CD4-positive, alpha-beta memory T cell (primary cell): Measurements from ENCODE around the gene PDCD4. TPM values are rescaled to one million over a fixed set of nuclear protein-coding genes. Genes with fewer than 3 reads are reported as not detected.
A peak's percentile ranks its signal among the peaks of the same experiment; 100 is the strongest.

Source experiments
- CTCF ChIA-PET: fragments of 350-600 bp; sonication (Branson Sonifier 250); formaldehyde crosslinking; loops from one replicate; lab custom pipeline; 2021; ENCODE audit warnings: inconsistent platforms; ENCODE audit not compliant: partially characterized antibody; lab: Charles Lee
- POLR2A ChIA-PET: fragments of 350-600 bp; sonication (Branson Sonifier 250); formaldehyde crosslinking; loops from one replicate; lab custom pipeline; 2021; ENCODE audit not compliant: partially characterized antibody; lab: Charles Lee
- DNase-seq, 5 donors: peaks; one replicate each; pipeline versions ENCODE4 v3.0.0 to v3.0.0-alpha.2; 2020 to 2022; ENCODE audit warnings: mixed read lengths in 1 of 5
- H3K27ac ChIP-seq: one replicate; pipeline ENCODE4 v1.7.0; 2013; ENCODE audit warnings: low read depth, low read length
- H3K27me3 ChIP-seq: 2 replicates; pipeline ENCODE4 v1.7.0; 2013; ENCODE audit warnings: mild to moderate bottlenecking, low read length, moderate library complexity; ENCODE audit not compliant: insufficient read depth
- H3K36me3 ChIP-seq: 2 replicates; pipeline ENCODE4 v1.7.0; 2013; ENCODE audit warnings: mild to moderate bottlenecking, low read length, moderate library complexity; ENCODE audit not compliant: insufficient read depth
- H3K4me1 ChIP-seq: 2 replicates; pipeline ENCODE4 v1.7.0; 2013; ENCODE audit warnings: mild to moderate bottlenecking, low read length, moderate library complexity; ENCODE audit not compliant: insufficient read depth
- H3K4me3 ChIP-seq, 2 donors: one replicate each; pipeline ENCODE4 v1.7.0; 2013; ENCODE audit warnings: low read length in 2 of 2, mild to moderate bottlenecking in 1 of 2
- H3K9me3 ChIP-seq, 2 donors: one replicate each; pipeline ENCODE4 v1.7.0; 2013; ENCODE audit warnings: low read length in 2 of 2, control low read depth in 1 of 2; ENCODE audit not compliant: control insufficient read depth in 1 of 2
- H3K27ac Mint-ChIP-seq, 7 donors: one replicate each; pipeline ENCODE4 v1.8.0; 2020 to 2021; ENCODE audit warnings: mixed read lengths in 7 of 7, mild to moderate bottlenecking in 6 of 7, inconsistent platforms in 3 of 7, moderate library complexity in 3 of 7
- H3K27me3 Mint-ChIP-seq, 2 donors: one replicate each; pipeline ENCODE4 v1.8.0; 2020 to 2021; ENCODE audit warnings: mixed read lengths in 2 of 2
- H3K36me3 Mint-ChIP-seq, 2 donors: one replicate each; pipeline ENCODE4 v1.8.0; 2020 to 2021; ENCODE audit warnings: mixed read lengths in 2 of 2, inconsistent platforms in 1 of 2, mild to moderate bottlenecking in 1 of 2
- H3K4me1 Mint-ChIP-seq, 4 donors: one replicate each; pipeline ENCODE4 v1.8.0; 2020 to 2021; ENCODE audit warnings: mixed read lengths in 4 of 4, mild to moderate bottlenecking in 1 of 4
- H3K4me3 Mint-ChIP-seq, 8 donors: one replicate each; pipeline ENCODE4 v1.8.0; 2020 to 2021; ENCODE audit warnings: mixed read lengths in 8 of 8, mild to moderate bottlenecking in 7 of 8, moderate library complexity in 6 of 8, inconsistent platforms in 3 of 8
- H3K9me3 Mint-ChIP-seq, 8 donors: one replicate each; pipeline ENCODE4 v1.8.0; 2020 to 2021; ENCODE audit warnings: mixed read lengths in 8 of 8, mild to moderate bottlenecking in 5 of 8, inconsistent platforms in 3 of 8, moderate library complexity in 1 of 8
- intact Hi-C: fragments of 100-400 bp; cut with micrococcal nuclease; formaldehyde crosslinking; loops from one replicate; pipeline ENCODE4 v1.15.1; 2023
- polyA plus RNA-seq, 2 donors: library from polyadenylated mRNA; unstranded; fragments of 300-500 nt; fragmentation: Illumina TruSeq; gene quantifications; one replicate each; pipeline ENCODE4 v1.2.3, GENCODE V29; 2021
- total RNA-seq, 2 experiments: library from RNA; stranded (reverse); gene quantifications; one replicate each; pipeline ENCODE4 v1.2.3, GENCODE V29; 2021

The PDCD4 gene
- total and polyA plus RNA-seq, 4 experiments from 2014 or later: 329 to 494 (median 367) TPM

DNA sequence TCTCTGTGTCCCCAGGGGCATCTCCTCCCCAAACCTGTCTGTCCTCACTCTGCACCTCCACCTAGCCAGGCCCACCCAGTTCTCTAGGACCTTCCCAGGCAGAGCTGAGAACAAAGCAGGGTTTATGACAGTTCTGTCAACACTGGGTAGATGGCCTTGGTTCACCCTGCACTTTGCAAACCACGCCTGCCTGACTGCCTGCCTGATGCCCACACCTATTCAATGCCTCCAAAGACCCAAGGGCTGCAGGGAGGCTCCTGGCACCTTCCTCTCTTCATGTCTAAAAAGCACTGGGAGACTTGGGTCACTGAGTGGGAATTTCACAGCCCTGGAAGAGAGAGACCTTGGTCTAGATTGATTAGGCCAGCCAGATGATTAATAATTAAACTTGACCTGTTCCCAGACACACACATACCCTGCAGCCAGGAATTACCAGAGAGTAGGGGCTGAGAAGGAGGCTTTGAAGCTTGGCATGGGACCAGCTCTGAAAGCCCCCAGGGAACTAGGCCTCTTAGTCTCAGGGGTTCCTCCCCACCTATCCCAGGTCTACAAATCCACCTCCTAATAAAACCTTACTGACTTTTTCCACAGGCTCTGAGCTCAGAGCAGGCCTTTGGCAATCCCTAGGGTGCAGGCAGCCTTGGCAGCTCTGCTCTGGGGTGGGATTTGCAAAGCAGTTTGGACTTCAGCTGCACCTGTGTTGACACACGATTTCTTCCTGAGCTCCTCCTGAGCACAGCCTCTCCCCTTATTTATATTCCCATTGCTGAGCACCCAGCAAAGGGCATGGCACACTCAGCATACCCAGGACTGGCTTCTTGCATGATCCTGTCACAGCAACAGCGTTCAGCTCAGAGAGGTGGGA lies 25.7 kb upstream of the PDCD4 start:
- peaks cover 0 to 3% (median 0%) of the 10 kb centered on the region in 8 donors for H3K9me3 Mint-ChIP-seq
- DNase-seq: no peak
- H3K27ac Mint-ChIP-seq: peak overlapping the region in 2 of 7 donors; percentile 36 to 44
- peaks cover 54% of the 10 kb centered on the region for H3K4me1 ChIP-seq
- H3K27me3 ChIP-seq: no peaks in the 10 kb centered on the region
- H3K9me3 ChIP-seq: no peaks in the 10 kb centered on the region
- no peak overlapping the region for H3K27ac ChIP-seq
- H3K4me3 ChIP-seq: no peak overlapping the region
- intact Hi-C loops: no loop called here
- no peaks in the 10 kb centered on the region for H3K36me3 ChIP-seq
- no peaks in the 10 kb centered on the region for H3K27me3 Mint-ChIP-seq
- ChIA-PET CTCF (interaction anchor here (0.9 to 1.7 kb wide), 3 partner anchors 9 to 43 kb away, joined by 3 to 7 read pairs (median 5); no protein-coding TSS in a partner anchor), POLR2A (interaction anchor here (1.1 to 1.9 kb wide), 5 partner anchors 9 to 31 kb away, joined by 3 to 13 read pairs (median 7); partner anchors contain the start of gene PDCD4)
- H3K4me1 Mint-ChIP-seq: peaks cover 44 to 86% (median 68%) of the 10 kb centered on the region in 4 donors
- no peak overlapping the region for H3K4me3 Mint-ChIP-seq
- no peaks in the 10 kb centered on the region for H3K36me3 Mint-ChIP-seq

DNA sequence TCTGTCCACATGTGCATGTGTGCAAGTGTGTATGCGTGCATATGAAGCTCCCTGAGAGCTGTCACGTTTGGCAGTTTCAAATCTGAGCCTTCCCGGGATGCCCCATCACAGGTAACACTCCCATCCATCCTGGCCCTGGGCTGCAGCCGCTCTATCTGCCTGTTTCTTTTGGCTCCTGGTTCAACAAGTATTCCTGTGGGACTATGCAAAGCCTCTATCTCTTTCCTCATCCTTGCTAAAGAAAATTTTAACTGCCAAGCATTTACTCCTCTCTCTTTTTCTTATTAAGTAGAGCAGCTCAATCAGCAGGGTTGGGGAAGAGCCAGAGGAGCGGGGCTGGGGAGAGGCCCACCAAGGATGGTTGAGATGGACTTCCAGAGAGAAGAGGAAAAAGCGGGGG lies 24.4 kb upstream of the PDCD4 start:
- ChIA-PET POLR2A (interaction anchor here (0.8 to 1.8 kb wide), 3 partner anchors 10 to 13 kb away, joined by 3 to 13 read pairs (median 4); no protein-coding TSS in a partner anchor), CTCF (interaction anchor here (1.2 to 1.7 kb wide), 2 partner anchors 10 to 44 kb away, joined by 5 to 7 read pairs; no protein-coding TSS in a partner anchor)
- DNase-seq: no peak
- no peak overlapping the region for H3K27ac ChIP-seq
- H3K4me3 ChIP-seq: no peak overlapping the region
- H3K4me1 Mint-ChIP-seq: peaks cover 49 to 90% (median 70%) of the 10 kb centered on the region in 4 donors
- H3K27me3 Mint-ChIP-seq: no peaks in the 10 kb centered on the region
- H3K4me1 ChIP-seq: peaks cover 58% of the 10 kb centered on the region
- no peaks in the 10 kb centered on the region for H3K36me3 Mint-ChIP-seq
- no peaks in the 10 kb centered on the region for H3K9me3 ChIP-seq
- intact Hi-C loops: no loop called here
- no peaks in the 10 kb centered on the region for H3K27me3 ChIP-seq
- H3K4me3 Mint-ChIP-seq: no peak overlapping the region
- H3K9me3 Mint-ChIP-seq: peaks cover 0 to 3% (median 0%) of the 10 kb centered on the region in 8 donors
- H3K27ac Mint-ChIP-seq: peak overlapping the region in 2 of 7 donors; percentile 49 to 51
- H3K36me3 ChIP-seq: no peaks in the 10 kb centered on the region

DNA sequence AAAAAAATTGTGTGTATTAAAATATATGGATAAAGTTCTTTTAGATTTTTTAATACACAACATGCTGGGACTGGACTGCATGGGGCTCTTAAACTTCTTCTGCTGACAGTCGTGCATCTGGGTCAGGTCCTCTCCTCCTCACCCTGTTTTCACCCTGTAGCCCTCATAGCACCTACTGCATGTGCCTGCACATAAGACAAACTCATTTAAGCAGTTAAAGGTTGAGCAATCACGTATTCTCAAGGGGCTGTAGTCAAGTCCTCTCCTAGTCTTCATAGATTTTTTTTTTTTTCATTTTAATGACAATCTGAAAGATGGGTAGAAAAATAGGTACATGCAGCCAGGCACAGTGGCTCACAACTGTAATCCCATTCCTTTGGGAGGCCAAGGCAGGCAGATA lies 23.6 kb upstream of the PDCD4 start:
- no peak overlapping the region for H3K4me3 ChIP-seq
- H3K27ac ChIP-seq: no peak overlapping the region
- H3K36me3 ChIP-seq: no peaks in the 10 kb centered on the region
- H3K4me1 Mint-ChIP-seq: peaks cover 49 to 90% (median 70%) of the 10 kb centered on the region in 4 donors
- no peaks in the 10 kb centered on the region for H3K36me3 Mint-ChIP-seq
- DNase-seq: no peak
- ChIA-PET CTCF (no interaction called here), POLR2A (interaction anchor here (3.3 kb wide), 1 partner anchor 13 kb away, joined by 13 read pairs; no protein-coding TSS in a partner anchor)
- intact Hi-C loops: no loop called here
- H3K27ac Mint-ChIP-seq: no peak overlapping the region
- H3K4me1 ChIP-seq: peaks cover 58% of the 10 kb centered on the region
- no peaks in the 10 kb centered on the region for H3K9me3 ChIP-seq
- H3K27me3 Mint-ChIP-seq: no peaks in the 10 kb centered on the region
- no peak overlapping the region for H3K4me3 Mint-ChIP-seq
- no peaks in the 10 kb centered on the region for H3K27me3 ChIP-seq
- H3K9me3 Mint-ChIP-seq: peaks cover 0 to 2% (median 0%) of the 10 kb centered on the region in 8 donors

DNA sequence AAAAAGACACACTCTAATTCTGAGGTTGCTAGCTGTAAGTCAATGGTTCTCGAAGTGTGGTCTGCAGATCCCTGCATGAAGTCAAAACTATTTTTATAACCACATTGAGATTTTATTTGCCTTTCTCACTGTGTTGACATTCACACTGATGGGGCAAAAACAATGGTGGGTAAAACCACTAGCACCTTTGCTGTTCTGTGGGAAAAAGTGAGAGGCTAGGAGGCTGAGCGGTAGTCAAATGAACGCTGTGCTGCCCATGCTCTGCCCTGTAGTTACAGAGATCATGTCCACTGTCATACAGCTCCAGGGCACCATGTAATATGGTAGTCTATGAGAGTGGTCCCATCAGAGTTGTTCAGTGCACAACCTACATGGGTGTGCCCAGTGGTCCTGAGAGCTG lies 21.6 kb upstream of the PDCD4 start:
- peaks cover 65% of the 10 kb centered on the region for H3K4me1 ChIP-seq

DNA sequence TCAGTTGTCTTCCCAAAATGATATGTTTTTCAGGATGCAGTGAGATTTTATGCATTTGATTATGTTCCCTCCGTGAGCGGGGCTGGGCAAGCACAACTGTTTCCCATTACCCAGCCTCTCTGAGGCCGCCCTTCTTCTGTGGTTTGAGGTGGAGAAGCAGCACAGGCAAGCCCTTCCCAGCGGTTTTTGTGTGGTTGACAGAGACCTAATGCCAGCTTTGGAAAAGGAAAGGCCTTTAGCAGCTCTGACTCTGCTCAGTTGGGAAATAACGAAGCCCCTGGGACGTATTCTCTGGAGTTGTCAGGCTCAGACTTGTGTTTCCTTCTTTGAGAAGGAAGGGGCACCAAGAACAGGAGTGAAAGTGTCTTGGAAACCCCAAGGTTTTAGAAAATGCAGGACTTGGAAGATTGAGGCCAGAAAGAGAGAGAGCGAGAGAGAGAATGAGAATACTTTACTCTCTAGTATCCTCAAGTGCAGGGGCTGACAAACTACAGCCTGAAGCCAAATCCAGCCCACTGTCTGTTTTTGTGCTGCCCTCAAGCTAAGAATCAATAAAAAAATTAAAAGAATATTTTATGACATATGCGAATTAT lies 20.6 kb upstream of the PDCD4 start:
- H3K4me3 Mint-ChIP-seq: peak overlapping the region; percentile 18 to 88 (median 74)
- peaks cover 70% of the 10 kb centered on the region for H3K4me1 ChIP-seq
- no peaks in the 10 kb centered on the region for H3K27me3 Mint-ChIP-seq
- intact Hi-C loops: loop anchor here (2.0 kb wide), 1 partner anchor 14 kb away; no protein-coding TSS in a partner anchor
- no peaks in the 10 kb centered on the region for H3K9me3 ChIP-seq
- no peaks in the 10 kb centered on the region for H3K9me3 Mint-ChIP-seq
- H3K4me1 Mint-ChIP-seq: peaks cover 59 to 90% (median 76%) of the 10 kb centered on the region in 4 donors
- no peak overlapping the region for H3K27ac ChIP-seq
- CTCF ChIA-PET: interaction anchor here (2.0 to 2.5 kb wide), 2 partner anchors 9 to 48 kb away, joined by 6 to 7 read pairs; no protein-coding TSS in a partner anchor
- no peaks in the 10 kb centered on the region for H3K36me3 Mint-ChIP-seq
- H3K4me3 ChIP-seq: peak overlapping the region in 1 of 2 donors; percentile 11
- peak in 1 of 5 donors; percentile 36 for DNase-seq
- peak overlapping the region; percentile 22 to 92 (median 84) for H3K27ac Mint-ChIP-seq
- H3K36me3 ChIP-seq: no peaks in the 10 kb centered on the region
- POLR2A ChIA-PET: interaction anchor here (0.8 to 5.9 kb wide), 11 partner anchors 8 to 49 kb away, joined by 3 to 89 read pairs (median 4); partner anchors contain the start of gene PDCD4
- H3K27me3 ChIP-seq: no peaks in the 10 kb centered on the region

More for the DNA sequence above, 21.6 kb upstream of the PDCD4 start:
- DNase-seq: no peak
- Histone ChIP-seq H3K9me3 (no peaks in the 10 kb centered on the region), H3K36me3 (no peaks in the 10 kb centered on the region), H3K4me3 (no peak overlapping the region), H3K27me3 (no peaks in the 10 kb centered on the region), H3K27ac (no peak overlapping the region)
- intact Hi-C loops: loop anchor here (2.0 kb wide), 1 partner anchor 15 kb away; no protein-coding TSS in a partner anchor
- CTCF ChIA-PET: no interaction called here
- H3K36me3 Mint-ChIP-seq: no peaks in the 10 kb centered on the region
- H3K27me3 Mint-ChIP-seq: no peaks in the 10 kb centered on the region
- peak overlapping the region in 7 of 8 donors; percentile 8 to 77 (median 40) for H3K4me3 Mint-ChIP-seq
- peak overlapping the region in 4 of 7 donors; percentile 60 to 91 (median 82) for H3K27ac Mint-ChIP-seq
- POLR2A ChIA-PET: interaction anchor here (0.8 to 5.9 kb wide), 8 partner anchors 9 to 47 kb away, joined by 3 to 89 read pairs (median 5); partner anchors contain the start of gene PDCD4
- H3K9me3 Mint-ChIP-seq: no peaks in the 10 kb centered on the region
- peaks cover 53 to 90% (median 73%) of the 10 kb centered on the region in 4 donors for H3K4me1 Mint-ChIP-seq

DNA sequence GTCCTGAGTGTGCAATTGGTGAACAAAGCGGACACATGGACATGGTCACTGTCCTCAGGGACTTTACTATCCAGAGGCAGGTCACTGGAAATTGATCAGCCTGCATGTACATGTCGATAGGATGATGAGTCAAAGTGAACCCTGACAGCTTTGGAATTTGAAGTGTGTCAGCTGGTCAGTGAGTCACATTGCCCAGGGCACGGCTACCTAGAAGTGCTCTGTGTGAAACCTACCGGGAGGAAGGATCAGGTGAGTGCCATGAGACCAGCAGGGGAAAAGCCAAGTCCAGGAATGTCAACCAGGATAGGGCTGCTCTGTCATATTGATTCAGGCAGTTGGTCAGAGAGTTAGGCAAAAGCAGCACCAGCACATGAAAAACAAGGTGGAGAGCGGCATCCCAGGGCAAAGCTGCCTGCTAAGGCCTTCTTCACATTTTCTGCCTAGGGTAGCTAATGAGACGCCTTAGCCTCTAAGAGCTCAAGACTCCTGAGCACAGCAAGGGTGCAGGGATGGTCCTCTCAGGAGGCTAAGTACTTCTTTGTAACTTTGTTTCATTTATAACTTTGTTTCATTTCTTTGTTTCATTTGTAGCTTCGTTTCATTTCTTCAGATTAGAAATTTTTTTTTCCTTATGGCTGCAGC lies 19.4 kb upstream of the PDCD4 start:
- peaks cover 0 to 2% of the 10 kb centered on the region in 2 donors for H3K36me3 Mint-ChIP-seq
- ChIA-PET POLR2A (interaction anchor here (1.0 to 5.9 kb wide), 14 partner anchors 9 to 49 kb away, joined by 3 to 89 read pairs (median 6); partner anchors contain the start of gene PDCD4), CTCF (interaction anchor here (0.6 to 2.5 kb wide), 10 partner anchors 8 to 294 kb away, joined by 3 to 7 read pairs (median 3); partner anchors contain the start of gene PDCD4)
- peaks cover 74% of the 10 kb centered on the region for H3K4me1 ChIP-seq
- no peaks in the 10 kb centered on the region for H3K36me3 ChIP-seq
- no peak overlapping the region for H3K4me3 ChIP-seq
- no peak overlapping the region for H3K27ac ChIP-seq
- intact Hi-C loops: no loop called here
- no peak for DNase-seq
- no peaks in the 10 kb centered on the region for H3K27me3 ChIP-seq
- H3K4me1 Mint-ChIP-seq: peaks cover 61 to 82% (median 72%) of the 10 kb centered on the region in 4 donors
- H3K27me3 Mint-ChIP-seq: no peaks in the 10 kb centered on the region
- H3K9me3 ChIP-seq: no peaks in the 10 kb centered on the region
- H3K9me3 Mint-ChIP-seq: no peaks in the 10 kb centered on the region
- peak overlapping the region; percentile 79 to 89 (median 86) for H3K27ac Mint-ChIP-seq
- peak overlapping the region in 7 of 8 donors; percentile 23 to 86 (median 78) for H3K4me3 Mint-ChIP-seq
